Stomach (tissue), 9 donors: ENCODE results near the gene KRTAP4-2. TPM values are rescaled to one million over a fixed set of nuclear protein-coding genes. Genes with fewer than 3 reads are reported as not detected.
"Not testable (repeated sequence)": the region's sequence is repeated elsewhere in the genome, so short reads cannot be mapped to it uniquely, and the experiment has no call there.

Source experiments
- DNase-seq, 2 donors: peaks; one replicate each; pipeline versions ENCODE4 v3.0.0 to v3.0.0-alpha.2; 2013 to 2019
- H3K27ac ChIP-seq, 5 donors: fragments of 200-600 bp in 4 of 5; sonication (generic) in 4 of 5; one replicate each; pipeline ENCODE4 v1.5.1; 2013 to 2019; ENCODE audit warnings: mild to moderate bottlenecking in 1 of 5, moderate library complexity in 1 of 5
- H3K27me3 ChIP-seq, 3 donors: fragments of 200-600 bp; sonication (generic); one replicate each; pipeline ENCODE4 v1.5.1; 2017 to 2019; ENCODE audit warnings: mixed run types in 1 of 3
- H3K36me3 ChIP-seq, 4 donors: fragments of 200-600 bp; sonication (generic); 1 replicate in 3 of 4; 2 replicates in 1 of 4; pipeline ENCODE4 v1.5.1; 2016 to 2019
- H3K4me1 ChIP-seq, 4 donors: fragments of 200-600 bp; sonication (generic); one replicate each; pipeline ENCODE4 v1.5.1; 2016 to 2019
- H3K4me3 ChIP-seq, 4 donors: fragments of 200-600 bp; sonication (generic) in 3 of 4; one replicate each; pipeline ENCODE4 v1.5.1; 2016 to 2019; ENCODE audit warnings: mild to moderate bottlenecking in 1 of 4
- H3K9me3 ChIP-seq, 4 donors: fragments of 200-600 bp; sonication (generic); one replicate each; pipeline ENCODE4 v1.5.1; 2016 to 2019
- CTCF ChIP-seq, 7 experiments: fragments of 450-650 bp in 4 of 7; fragments of 200-600 bp in 3 of 7; sonication (generic) in 3 of 7; IDR thresholded peaks; one replicate each; pipeline ENCODE4 v1.5.1; 2016 to 2019; ENCODE audit warnings: antibody characterized with exemption in 7 of 7, control low read depth in 2 of 7, mild to moderate bottlenecking in 1 of 7
- EP300 ChIP-seq: sonication (generic); formaldehyde crosslinking; IDR thresholded peaks from one replicate; pipeline ENCODE4 v1.6.1; 2017; ENCODE audit warnings: antibody characterized with exemption
- POLR2A ChIP-seq, 4 donors: fragments of 450-650 bp; IDR thresholded peaks; one replicate each; pipeline ENCODE4 v1.6.1; 2016; ENCODE audit warnings: antibody characterized with exemption in 4 of 4, control low read depth in 2 of 4, mild to moderate bottlenecking in 1 of 4, moderate library complexity in 1 of 4
- POLR2AphosphoS5 ChIP-seq, 3 donors: sonication (generic); formaldehyde crosslinking; IDR thresholded peaks; one replicate each; pipeline ENCODE4 v1.6.1; 2016; ENCODE audit warnings: antibody characterized with exemption in 3 of 3
- WGBS, 5 donors: extraction: QIAGEN DNeasy Blood & Tissue Kit in 3 of 5; methylation state at CpG; one replicate each; pipeline versions ENCODE4 v1.1.5 to v1.1.7; 2013 to 2018; 5-methylcytosine and 5-hydroxymethylcytosine counted together
- intact Hi-C: fragments of 100-400 bp; cut with DNase I; formaldehyde crosslinking; loops from one replicate; pipeline ENCODE4 v1.15.1; 2023; ENCODE audit warnings: low total_unique reads
- polyA plus RNA-seq, 3 donors: library from polyadenylated mRNA; stranded (reverse); fragments of 200-250 nt; gene quantifications; one replicate each; pipeline ENCODE4 v1.2.3, GENCODE V29; 2013
- total RNA-seq, 5 donors: library from RNA; depleted of rRNA; stranded (reverse); fragments of >200 nt; gene quantifications; one replicate each; pipeline versions ENCODE4 v1.1.0 to v1.2.3, GENCODE V29; 2014 to 2016
- donor health status: healthy with polysubstance abuse.
- donor health status: Bipolar disorder and iron deficiency.
- donor health status: healthy.

KRTAP4-2 gene
- total and polyA plus RNA-seq, 8 donors = not detected

GRCh38 chr17:41168121-41168520 is 9.9 kb downstream of the KRTAP4-2 start, which contains the start of gene KRTAP4-3:
KRTAP4-3 (minus strand) TSS chr17:41168221; CDS start chr17:41168172, 49 bp downstream.
- peaks cover 0 to 4% (median 0%) of the 10 kb centered on the region in 3 donors for H3K27me3 ChIP-seq
- H3K4me1 ChIP-seq = no peaks in the 10 kb centered on the region
- DNase-seq = no peak
- H3K9me3 ChIP-seq = no peaks in the 10 kb centered on the region
- intact Hi-C loops = no loop called here
- 60 to 78% (median 74%) methylated on average over 1 of the region's 1 CpG for WGBS, 5 donors
- H3K27ac ChIP-seq = no peak within 1 kb of the TSS
- H3K36me3 ChIP-seq = no peaks in the 10 kb centered on the region
- TF ChIP-seq CTCF (IDR thresholded peaks at IDR 0.05) (no peak), EP300 (no peak), POLR2AphosphoS5 (IDR thresholded peaks at IDR 0.05) (no peak), POLR2A (IDR thresholded peaks at IDR 0.05) (no peak)
- H3K4me3 ChIP-seq = no peak within 1 kb of the TSS

- peaks cover 0 to 4% (median 0%) of the 10 kb centered on the region in 3 donors for H3K27me3 ChIP-seq
- no peak for DNase-seq
- intact Hi-C loops = no loop called here
- no peaks in the 10 kb centered on the region for H3K36me3 ChIP-seq
- 74 to 91% (median 83%) methylated on average over 2 to 7 of the region's 7 CpGs for WGBS, 5 donors
- TF ChIP-seq CTCF (IDR thresholded peaks at IDR 0.05) = no peak
- no peak for TF ChIP-seq POLR2A (IDR thresholded peaks at IDR 0.05)
- no peak for TF ChIP-seq EP300
- no peaks in the 10 kb centered on the region for H3K4me1 ChIP-seq
- no peak overlapping the region for H3K27ac ChIP-seq
- no peaks in the 10 kb centered on the region for H3K9me3 ChIP-seq
- no peak overlapping the region for H3K4me3 ChIP-seq
Measured at GRCh38 chr17:41167561-41167960, 10.5 kb downstream of the KRTAP4-2 start.

- TF ChIP-seq POLR2A (IDR thresholded peaks at IDR 0.05) (no peak), CTCF (IDR thresholded peaks at IDR 0.05) (no peak), POLR2AphosphoS5 (IDR thresholded peaks at IDR 0.05) (no peak), EP300 (no peak)
- Histone ChIP-seq H3K4me3 (no peak overlapping the region), H3K36me3 (no peaks in the 10 kb centered on the region), H3K9me3 (no peaks in the 10 kb centered on the region), H3K4me1 (no peaks in the 10 kb centered on the region), H3K27me3 (peaks cover 0 to 10% (median 4%) of the 10 kb centered on the region in 3 donors), H3K27ac (no peak overlapping the region)
- WGBS, 5 donors = 52 to 70% (median 59%) methylated on average over 7 of the region's 7 CpGs
- intact Hi-C loops = no loop called here
- no peak for DNase-seq
Measured at GRCh38 chr17:41163828-41164227, 14.2 kb downstream of the KRTAP4-2 start.

- H3K4me1 ChIP-seq = no peaks in the 10 kb centered on the region
- no peak within 1 kb of the TSS for H3K4me3 ChIP-seq
- no peak for DNase-seq
- no peak for TF ChIP-seq POLR2AphosphoS5 (IDR thresholded peaks at IDR 0.05)
- TF ChIP-seq EP300 = no peak
- no peak for TF ChIP-seq CTCF (IDR thresholded peaks at IDR 0.05)
- TF ChIP-seq POLR2A (IDR thresholded peaks at IDR 0.05) = no peak
- H3K27me3 ChIP-seq = peaks cover 0 to 29% (median 4%) of the 10 kb centered on the region in 3 donors
- intact Hi-C loops = no loop called here
- WGBS, 5 donors = 78 to 96% (median 85%) methylated on average over 1 of the region's 1 CpG
- H3K36me3 ChIP-seq = no peaks in the 10 kb centered on the region
- no peaks in the 10 kb centered on the region for H3K9me3 ChIP-seq
- H3K27ac ChIP-seq = no peak within 1 kb of the TSS
Measured at GRCh38 chr17:41160648-41161047, 17.4 kb downstream of the KRTAP4-2 start, which contains the start of gene KRTAP4-4. KRTAP4-4 (minus strand) TSS chr17:41160748; CDS start chr17:41160691, 57 bp downstream.

GRCh38 chr17:41160190-41160589 is 17.8 kb downstream of the KRTAP4-2 start:
- H3K4me3 ChIP-seq, H3K27ac ChIP-seq, H3K36me3 ChIP-seq, DNase-seq, H3K9me3 ChIP-seq, H3K4me1 ChIP-seq, intact Hi-C loops: not testable (repeated sequence)
- 67 to 96% (median 90%) methylated on average over 3 of the region's 3 CpGs for WGBS, 5 donors
- H3K27me3 ChIP-seq = peaks cover 0 to 29% (median 4%) of the 10 kb centered on the region in 3 donors
